SK-N-MC (cell line): ENCODE measurements around the gene DENND5B.
"Not testable (repeated sequence)": the region's sequence is repeated elsewhere in the genome, so short reads cannot be mapped to it uniquely, and the experiment has no call there.

Experiments used
- DNase-seq: peaks from one replicate; pipeline ENCODE4 v3.0.0-alpha.2; 2011; ENCODE audit warnings: low read depth, low spot score
- H3K27ac ChIP-seq: fragments of 200-600 bp; sonication (generic); 2 replicates; pipeline ENCODE4 v1.5.1; 2016; ENCODE audit warnings: mixed run types
- H3K36me3 ChIP-seq: fragments of 200-600 bp; sonication (generic); 2 replicates; pipeline ENCODE4 v1.6.1; 2017; ENCODE audit warnings: antibody characterized with exemption, low read length, mixed read lengths; ENCODE audit not compliant: insufficient read depth
- H3K4me3 ChIP-seq: fragments of 200-600 bp; sonication (generic); 2 replicates; pipeline ENCODE4 v1.5.1; 2016
- H3K9ac ChIP-seq: fragments of 200-600 bp; sonication (generic); 2 replicates; pipeline ENCODE4 v1.8.0; 2017; ENCODE audit warnings: mixed run types, mixed read lengths; ENCODE audit not compliant: insufficient read length
- H3K9me3 ChIP-seq: fragments of 200-600 bp; sonication (generic); 2 replicates; pipeline ENCODE4 v1.6.1; 2017; ENCODE audit warnings: low read depth, mild to moderate bottlenecking, antibody characterized with exemption, low read length, moderate library complexity, mixed read lengths
- EZH2 ChIP-seq: fragments of 200-600 bp; sonication (generic); IDR thresholded peaks from one replicate; pipeline ENCODE4 v1.6.1; 2017; ENCODE audit warnings: antibody characterized with exemption
- FOXP2 ChIP-seq: optimal IDR thresholded peaks from 2 replicates; pipeline ENCODE3; 2011; ENCODE audit warnings: mild to moderate bottlenecking, moderate library complexity; ENCODE audit not compliant: insufficient read depth; ENCODE audit errors: extremely low read length, control extremely low read depth
- POLR2AphosphoS5 ChIP-seq: IDR thresholded peaks from 2 replicates; pipeline ENCODE4 v1.6.1; 2012; ENCODE audit warnings: mild to moderate bottlenecking, low read depth, low read length, borderline replicate concordance

DENND5B gene

GRCh38 chr12:31626270-31626995 lies 35.5 kb upstream of the DENND5B start:
- no peak for DNase-seq
- H3K4me3 ChIP-seq, result no peak overlapping the region
- no peak overlapping the region for H3K27ac ChIP-seq
- H3K9me3 ChIP-seq, result no peaks in the 10 kb centered on the region
- TF ChIP-seq FOXP2 (no peak), EZH2 (no peak), POLR2AphosphoS5 (no peak)
- H3K36me3 ChIP-seq, result no peaks in the 10 kb centered on the region
- H3K9ac ChIP-seq, result no peak overlapping the region

- H3K4me3 ChIP-seq, result no peak overlapping the region
- H3K9ac ChIP-seq, result no peak overlapping the region
- no peaks in the 10 kb centered on the region for H3K9me3 ChIP-seq
- TF ChIP-seq EZH2 (no peak), POLR2AphosphoS5 (no peak), FOXP2 (no peak)
- no peak overlapping the region for H3K27ac ChIP-seq
- H3K36me3 ChIP-seq, result no peaks in the 10 kb centered on the region
- no peak for DNase-seq
Measured at GRCh38 chr12:31622038-31622437, 31.1 kb upstream of the DENND5B start.

- Histone ChIP-seq H3K36me3 (no peaks in the 10 kb centered on the region), H3K4me3 (no peak overlapping the region), H3K27ac (no peak overlapping the region), H3K9me3 (no peaks in the 10 kb centered on the region), H3K9ac (no peak overlapping the region)
- no peak for TF ChIP-seq POLR2AphosphoS5
- TF ChIP-seq FOXP2, result no peak
- TF ChIP-seq EZH2, result no peak
- no peak for DNase-seq
Measured at GRCh38 chr12:31620311-31620710, 29.4 kb upstream of the DENND5B start.

- DNase-seq, result no peak
- Histone ChIP-seq H3K4me3 (no peak overlapping the region), H3K9ac (no peak overlapping the region)
Measured at GRCh38 chr12:31618228-31619025, 27.5 kb upstream of the DENND5B start.

GRCh38 chr12:31612819-31613218 lies 21.9 kb upstream of the DENND5B start:
- Histone ChIP-seq H3K36me3 (no peaks in the 10 kb centered on the region), H3K4me3 (no peak overlapping the region), H3K27ac (no peak overlapping the region), H3K9ac (no peak overlapping the region), H3K9me3 (no peaks in the 10 kb centered on the region)
- no peak for DNase-seq
- TF ChIP-seq POLR2AphosphoS5 (no peak), FOXP2 (no peak), EZH2 (no peak)

More at GRCh38 chr12:31618228-31619025, 27.5 kb upstream of the DENND5B start:
- H3K27ac ChIP-seq, result no peak overlapping the region
- H3K9me3 ChIP-seq, result no peaks in the 10 kb centered on the region
- TF ChIP-seq EZH2 (no peak), FOXP2 (no peak), POLR2AphosphoS5 (no peak)
- H3K36me3 ChIP-seq, result no peaks in the 10 kb centered on the region

- H3K9ac ChIP-seq, H3K4me3 ChIP-seq, H3K27ac ChIP-seq, H3K36me3 ChIP-seq, H3K9me3 ChIP-seq, DNase-seq: not testable (repeated sequence)
Measured at GRCh38 chr12:31608299-31608698, 17.4 kb upstream of the DENND5B start.

GRCh38 chr12:31605531-31605930 lies 14.6 kb upstream of the DENND5B start:
- Histone ChIP-seq H3K36me3 (no peaks in the 10 kb centered on the region), H3K9ac (no peak overlapping the region), H3K27ac (no peak overlapping the region), H3K4me3 (no peak overlapping the region), H3K9me3 (no peaks in the 10 kb centered on the region)
- DNase-seq, result no peak
- TF ChIP-seq FOXP2, result no peak
- no peak for TF ChIP-seq POLR2AphosphoS5
- TF ChIP-seq EZH2, result no peak

- no peak overlapping the region for H3K4me3 ChIP-seq
- H3K36me3 ChIP-seq, result no peaks in the 10 kb centered on the region
- no peak overlapping the region for H3K27ac ChIP-seq
- H3K9me3 ChIP-seq, result no peaks in the 10 kb centered on the region
- no peak for DNase-seq
- no peak overlapping the region for H3K9ac ChIP-seq
- TF ChIP-seq FOXP2 (no peak), POLR2AphosphoS5 (no peak)
Measured at GRCh38 chr12:31603546-31604009, 12.6 kb upstream of the DENND5B start.
